Body of pancreas (tissue), 4 donors: Measurements from ENCODE around the gene CATSPERZ.

Source experiments
- POLR2A ChIP-seq, 3 donors: fragments of 450-650 bp; IDR thresholded peaks; one replicate each; pipeline ENCODE4 v1.6.1; 2016; ENCODE audit warnings: antibody characterized with exemption in 3 of 3, mild to moderate bottlenecking in 2 of 3
- TF ChIP-seq, protein P1 (sequence below), 7 experiments: fragments of 450-650 bp in 4 of 7; fragments of 200-600 bp in 3 of 7; sonication (generic) in 3 of 7; IDR thresholded peaks; one replicate each; pipeline ENCODE4 v1.5.1; 2016 to 2019; ENCODE audit warnings: antibody characterized with exemption in 7 of 7

DNA sequence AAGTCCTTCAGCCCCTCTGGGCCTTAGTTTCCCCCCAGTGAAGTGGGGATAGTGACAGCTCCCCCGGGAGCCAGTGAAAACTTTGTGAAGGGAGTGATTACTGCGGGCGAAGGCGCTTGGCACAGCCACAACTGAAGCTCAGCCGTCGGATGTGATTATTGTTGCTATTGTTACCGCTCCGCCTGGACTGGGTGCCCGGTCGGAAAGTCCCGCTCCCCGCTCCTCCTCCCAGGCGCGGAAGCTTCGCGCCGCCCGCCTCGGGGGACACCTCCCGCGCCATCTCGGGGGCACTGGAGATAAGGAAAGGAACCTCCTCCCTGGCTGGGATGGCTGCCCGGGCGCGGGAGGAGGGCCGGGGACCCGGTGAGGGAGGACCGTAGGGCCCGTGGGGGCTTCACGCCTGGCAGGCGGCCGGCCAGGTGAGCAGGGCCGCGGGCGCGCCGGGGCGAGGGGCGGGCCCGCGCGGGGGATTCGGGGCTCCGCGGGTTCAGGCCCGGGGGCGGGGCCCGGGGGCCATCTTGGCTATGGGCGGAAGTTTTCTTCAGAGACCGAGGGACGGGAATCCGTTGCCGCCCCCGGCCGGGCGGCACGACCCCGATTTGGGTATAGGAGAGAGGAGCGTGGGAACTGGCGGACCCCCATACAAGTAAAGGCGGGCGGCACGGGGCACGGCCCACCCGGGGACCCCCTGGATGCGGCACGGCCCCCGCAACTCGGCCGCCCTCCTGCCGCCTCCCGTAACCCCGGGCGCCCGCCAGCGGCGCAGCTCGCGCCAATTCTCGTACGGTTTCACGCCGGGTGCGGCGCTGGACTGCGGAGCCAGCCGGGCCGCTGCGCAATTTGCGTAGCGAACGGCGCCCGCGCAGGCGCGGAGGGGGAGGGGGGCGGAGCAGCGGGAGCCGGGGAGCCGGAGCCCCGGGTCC lies 14.9 kb upstream of the CATSPERZ start, which contains the start of gene GPR137:
- TF ChIP-seq, protein P1, sequence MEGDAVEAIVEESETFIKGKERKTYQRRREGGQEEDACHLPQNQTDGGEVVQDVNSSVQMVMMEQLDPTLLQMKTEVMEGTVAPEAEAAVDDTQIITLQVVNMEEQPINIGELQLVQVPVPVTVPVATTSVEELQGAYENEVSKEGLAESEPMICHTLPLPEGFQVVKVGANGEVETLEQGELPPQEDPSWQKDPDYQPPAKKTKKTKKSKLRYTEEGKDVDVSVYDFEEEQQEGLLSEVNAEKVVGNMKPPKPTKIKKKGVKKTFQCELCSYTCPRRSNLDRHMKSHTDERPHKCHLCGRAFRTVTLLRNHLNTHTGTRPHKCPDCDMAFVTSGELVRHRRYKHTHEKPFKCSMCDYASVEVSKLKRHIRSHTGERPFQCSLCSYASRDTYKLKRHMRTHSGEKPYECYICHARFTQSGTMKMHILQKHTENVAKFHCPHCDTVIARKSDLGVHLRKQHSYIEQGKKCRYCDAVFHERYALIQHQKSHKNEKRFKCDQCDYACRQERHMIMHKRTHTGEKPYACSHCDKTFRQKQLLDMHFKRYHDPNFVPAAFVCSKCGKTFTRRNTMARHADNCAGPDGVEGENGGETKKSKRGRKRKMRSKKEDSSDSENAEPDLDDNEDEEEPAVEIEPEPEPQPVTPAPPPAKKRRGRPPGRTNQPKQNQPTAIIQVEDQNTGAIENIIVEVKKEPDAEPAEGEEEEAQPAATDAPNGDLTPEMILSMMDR (IDR thresholded peaks at IDR 0.05): peak in 1 of 7 experiments; percentile 25
- peak in 2 of 3 donors; percentile 19 to 45 for TF ChIP-seq POLR2A (IDR thresholded peaks at IDR 0.05)
